SK-N-SH (cell line): ENCODE data around the gene ADAMTS6.

ENCODE experiments used
- CTCF ChIP-seq: fragments of 200-600 bp; sonication (generic); IDR thresholded peaks from 2 replicates; pipeline ENCODE4 v1.6.1; 2017; ENCODE audit warnings: antibody characterized with exemption, mild to moderate bottlenecking, moderate library complexity
- EP300 ChIP-seq, 2 experiments: IDR thresholded peaks; 2 replicates each; pipeline versions ENCODE4 v1.4.0 to v1.6.1; 2012; ENCODE audit warnings: borderline replicate concordance in 1 of 2, low read depth in 1 of 2, low read length in 1 of 2
- MAX ChIP-seq: IDR thresholded peaks from 2 replicates; pipeline ENCODE4 v1.4.0; 2012; ENCODE audit warnings: low read depth

- TF ChIP-seq EP300 (IDR thresholded peaks at IDR 0.05; ENCODE audit: borderline replicate concordance in 1 of 2, low read depth in 1 of 2, low read length in 1 of 2) (no peak), MAX (no peak), CTCF (no peak)
Observed at GRCh38 chr5:65244031-65244430, 237.7 kb downstream of the ADAMTS6 start.
